HG03159 (cell line): ENCODE measurements around the gene ZNFX1.
"Not testable (repeated sequence)": the region's sequence is repeated elsewhere in the genome, so short reads cannot be mapped to it uniquely, and the experiment has no call there.

Experiments used
- ATAC-seq: cut with Tn5 transposase; IDR thresholded peaks from one replicate; pipeline ENCODE4 v1.9.1; 2021; ENCODE audit warnings: mild to moderate bottlenecking, moderate library complexity; ENCODE audit not compliant: unreplicated experiment

Gene ZNFX1

GRCh38 chr20:49252556-49253350 is 25.1 kb downstream of the ZNFX1 start:
- no peak for ATAC-seq

GRCh38 chr20:49248879-49249665 is 28.8 kb downstream of the ZNFX1 start:
- no peak for ATAC-seq

- no peak for ATAC-seq
These were observed 29.6 kb downstream of the ZNFX1 start for GRCh38 chr20:49248301-49248700.

- no peak for ATAC-seq
These were observed 30.1 kb downstream of the ZNFX1 start for GRCh38 chr20:49247792-49248191.

- no peak for ATAC-seq
These were observed 30.6 kb downstream of the ZNFX1 start for GRCh38 chr20:49247169-49247723.

GRCh38 chr20:49245921-49246740 is 31.7 kb downstream of the ZNFX1 start:
- no peak for ATAC-seq

- no peak for ATAC-seq
These were observed 40.3 kb downstream of the ZNFX1 start for GRCh38 chr20:49237531-49237930.

- ATAC-seq = no peak
These were observed 41.6 kb downstream of the ZNFX1 start for GRCh38 chr20:49236301-49236700.

GRCh38 chr20:49234831-49235230 is 43.0 kb downstream of the ZNFX1 start:
- ATAC-seq = no peak

GRCh38 chr20:49233226-49233625 is 44.6 kb downstream of the ZNFX1 start:
- ATAC-seq = no peak

- ATAC-seq = no peak
These were observed 46.4 kb downstream of the ZNFX1 start for GRCh38 chr20:49231471-49231870.

- ATAC-seq = no peak
These were observed 47.2 kb downstream of the ZNFX1 start for GRCh38 chr20:49230561-49231133.

GRCh38 chr20:49230021-49230420 is 47.8 kb downstream of the ZNFX1 start:
- no peak for ATAC-seq

- ATAC-seq = no peak
These were observed 48.5 kb downstream of the ZNFX1 start for GRCh38 chr20:49229381-49229780.

GRCh38 chr20:49228676-49229075 is 49.2 kb downstream of the ZNFX1 start:
- ATAC-seq = no peak

GRCh38 chr20:49225896-49226295 is 52.0 kb downstream of the ZNFX1 start:
- no peak for ATAC-seq

- ATAC-seq = no peak
These were observed 57.7 kb downstream of the ZNFX1 start for GRCh38 chr20:49219924-49220831.

- peak; percentile 89 for ATAC-seq
These were observed 58.5 kb downstream of the ZNFX1 start, which contains the start of gene DDX27 for GRCh38 chr20:49219091-49219923. Gene DDX27, plus strand, starts transcription at chr20:49219416. Its CDS starts 33 bp downstream, at chr20:49219449.

GRCh38 chr20:49218739-49219090 is 59.1 kb downstream of the ZNFX1 start:
- ATAC-seq = not testable (repeated sequence)
